ENCODE measurements around the gene NAA80.
"Not testable (repeated sequence)": the region's sequence is repeated elsewhere in the genome, so short reads cannot be mapped to it uniquely, and the experiment has no call there.

DNA sequence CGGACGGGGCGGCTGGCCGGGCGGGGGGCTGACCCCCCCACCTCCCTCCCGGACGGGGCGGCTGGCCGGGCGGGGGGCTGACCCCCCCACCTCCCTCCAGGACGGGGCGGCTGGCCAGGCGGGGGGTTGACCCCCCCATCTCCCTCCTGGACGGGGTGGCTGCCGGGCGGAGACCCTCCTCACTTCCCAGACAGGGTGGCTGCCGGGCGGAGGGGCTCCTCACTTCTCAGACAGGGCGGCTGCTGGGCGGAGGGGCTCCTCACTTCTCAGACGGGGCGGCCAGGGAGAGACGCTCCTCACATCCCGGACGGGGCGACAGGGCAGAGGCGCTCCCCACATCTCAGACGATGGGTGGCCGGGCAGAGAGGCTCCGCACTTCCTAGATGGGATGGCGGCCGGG lies 12.8 kb upstream of the NAA80 start:
- TF ChIP-seq, protein P1, sequence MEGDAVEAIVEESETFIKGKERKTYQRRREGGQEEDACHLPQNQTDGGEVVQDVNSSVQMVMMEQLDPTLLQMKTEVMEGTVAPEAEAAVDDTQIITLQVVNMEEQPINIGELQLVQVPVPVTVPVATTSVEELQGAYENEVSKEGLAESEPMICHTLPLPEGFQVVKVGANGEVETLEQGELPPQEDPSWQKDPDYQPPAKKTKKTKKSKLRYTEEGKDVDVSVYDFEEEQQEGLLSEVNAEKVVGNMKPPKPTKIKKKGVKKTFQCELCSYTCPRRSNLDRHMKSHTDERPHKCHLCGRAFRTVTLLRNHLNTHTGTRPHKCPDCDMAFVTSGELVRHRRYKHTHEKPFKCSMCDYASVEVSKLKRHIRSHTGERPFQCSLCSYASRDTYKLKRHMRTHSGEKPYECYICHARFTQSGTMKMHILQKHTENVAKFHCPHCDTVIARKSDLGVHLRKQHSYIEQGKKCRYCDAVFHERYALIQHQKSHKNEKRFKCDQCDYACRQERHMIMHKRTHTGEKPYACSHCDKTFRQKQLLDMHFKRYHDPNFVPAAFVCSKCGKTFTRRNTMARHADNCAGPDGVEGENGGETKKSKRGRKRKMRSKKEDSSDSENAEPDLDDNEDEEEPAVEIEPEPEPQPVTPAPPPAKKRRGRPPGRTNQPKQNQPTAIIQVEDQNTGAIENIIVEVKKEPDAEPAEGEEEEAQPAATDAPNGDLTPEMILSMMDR (IDR thresholded peaks at IDR 0.05; ENCODE audit: poor library complexity, severe bottlenecking), result not testable (repeated sequence)
- TF ChIP-seq, protein P2, sequence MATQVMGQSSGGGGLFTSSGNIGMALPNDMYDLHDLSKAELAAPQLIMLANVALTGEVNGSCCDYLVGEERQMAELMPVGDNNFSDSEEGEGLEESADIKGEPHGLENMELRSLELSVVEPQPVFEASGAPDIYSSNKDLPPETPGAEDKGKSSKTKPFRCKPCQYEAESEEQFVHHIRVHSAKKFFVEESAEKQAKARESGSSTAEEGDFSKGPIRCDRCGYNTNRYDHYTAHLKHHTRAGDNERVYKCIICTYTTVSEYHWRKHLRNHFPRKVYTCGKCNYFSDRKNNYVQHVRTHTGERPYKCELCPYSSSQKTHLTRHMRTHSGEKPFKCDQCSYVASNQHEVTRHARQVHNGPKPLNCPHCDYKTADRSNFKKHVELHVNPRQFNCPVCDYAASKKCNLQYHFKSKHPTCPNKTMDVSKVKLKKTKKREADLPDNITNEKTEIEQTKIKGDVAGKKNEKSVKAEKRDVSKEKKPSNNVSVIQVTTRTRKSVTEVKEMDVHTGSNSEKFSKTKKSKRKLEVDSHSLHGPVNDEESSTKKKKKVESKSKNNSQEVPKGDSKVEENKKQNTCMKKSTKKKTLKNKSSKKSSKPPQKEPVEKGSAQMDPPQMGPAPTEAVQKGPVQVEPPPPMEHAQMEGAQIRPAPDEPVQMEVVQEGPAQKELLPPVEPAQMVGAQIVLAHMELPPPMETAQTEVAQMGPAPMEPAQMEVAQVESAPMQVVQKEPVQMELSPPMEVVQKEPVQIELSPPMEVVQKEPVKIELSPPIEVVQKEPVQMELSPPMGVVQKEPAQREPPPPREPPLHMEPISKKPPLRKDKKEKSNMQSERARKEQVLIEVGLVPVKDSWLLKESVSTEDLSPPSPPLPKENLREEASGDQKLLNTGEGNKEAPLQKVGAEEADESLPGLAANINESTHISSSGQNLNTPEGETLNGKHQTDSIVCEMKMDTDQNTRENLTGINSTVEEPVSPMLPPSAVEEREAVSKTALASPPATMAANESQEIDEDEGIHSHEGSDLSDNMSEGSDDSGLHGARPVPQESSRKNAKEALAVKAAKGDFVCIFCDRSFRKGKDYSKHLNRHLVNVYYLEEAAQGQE (IDR thresholded peaks at IDR 0.05; ENCODE audit: borderline replicate concordance), result not testable (repeated sequence)
- not testable (repeated sequence) for TF ChIP-seq POLR2AphosphoS5 (IDR thresholded peaks at IDR 0.05)

Measured in neural cell (in vitro differentiated cells).